HepG2 (cell line): ENCODE data around the gene TGFBRAP1. TPM values are rescaled to one million over a fixed set of nuclear protein-coding genes. Genes with fewer than 3 reads are reported as not detected.

Experiments used
- BORCS8-MEF2B ChIP-seq: sonication (generic); formaldehyde crosslinking; IDR thresholded peaks from 2 replicates; pipeline ENCODE4 v1.8.0; 2022; ENCODE audit warnings: mild to moderate bottlenecking, missing genetic modification reagents
- CSRNP1 ChIP-seq: sonication (generic); formaldehyde crosslinking; IDR thresholded peaks from 2 replicates; pipeline ENCODE4 v1.8.1; 2023; ENCODE audit warnings: mild to moderate bottlenecking, missing genetic modification reagents
- DRAP1 ChIP-seq: IDR thresholded peaks from 2 replicates; pipeline ENCODE4 v1.6.1; 2016; ENCODE audit warnings: missing genetic modification reagents, missing compliant biosample characterization
- FOSL1 ChIP-seq: sonication (generic); formaldehyde crosslinking; IDR thresholded peaks from 2 replicates; pipeline ENCODE4 v1.9.0; 2021; ENCODE audit warnings: missing genetic modification reagents, borderline replicate concordance
- GPBP1L1 ChIP-seq: sonication (generic); formaldehyde crosslinking; IDR thresholded peaks from 2 replicates; pipeline ENCODE4 v1.5.0; 2020; ENCODE audit warnings: mild to moderate bottlenecking, missing genetic modification reagents
- HIVEP1 ChIP-seq: sonication (generic); formaldehyde crosslinking; IDR thresholded peaks from 2 replicates; pipeline ENCODE4 v1.4.0; 2020; ENCODE audit warnings: mild to moderate bottlenecking, missing genetic modification reagents
- HNRNPK ChIP-seq: fragments of 200-400 bp; formaldehyde crosslinking; IDR thresholded peaks from 2 replicates; pipeline ENCODE4 v1.6.1; 2018; ENCODE audit warnings: low read length, low read depth, moderate library complexity, mild to moderate bottlenecking; ENCODE audit not compliant: poor library complexity, severe bottlenecking
- NFIB ChIP-seq: sonication (generic); formaldehyde crosslinking; IDR thresholded peaks from 2 replicates; pipeline ENCODE4 v1.9.0; 2021; ENCODE audit warnings: missing genetic modification reagents, mild to moderate bottlenecking, borderline replicate concordance
- NFIC ChIP-seq: IDR thresholded peaks from 2 replicates; pipeline ENCODE4 v1.6.1; 2012; ENCODE audit warnings: mild to moderate bottlenecking, low read length, inconsistent platforms
- PRDM10 ChIP-seq: sonication (generic); formaldehyde crosslinking; IDR thresholded peaks from 2 replicates; pipeline ENCODE4 v1.4.0; 2020; ENCODE audit warnings: low read depth, missing genetic modification reagents
- REXO4 ChIP-seq: sonication (generic); formaldehyde crosslinking; IDR thresholded peaks from 2 replicates; pipeline ENCODE4 v1.8.0; 2022; ENCODE audit warnings: missing genetic modification reagents, mild to moderate bottlenecking, borderline replicate concordance
- RFXAP ChIP-seq: sonication (generic); formaldehyde crosslinking; IDR thresholded peaks from 2 replicates; pipeline ENCODE4 v1.4.0; 2020; ENCODE audit warnings: missing genetic modification reagents, borderline replicate concordance
- SATB2 ChIP-seq: sonication (generic); formaldehyde crosslinking; IDR thresholded peaks from 2 replicates; pipeline ENCODE4 v1.5.0; 2020; ENCODE audit warnings: missing genetic modification reagents
- SMAD3 ChIP-seq: sonication (generic); formaldehyde crosslinking; IDR thresholded peaks from 2 replicates; pipeline ENCODE4 v1.4.0; 2020; ENCODE audit warnings: missing genetic modification reagents
- ZMYM4 ChIP-seq: sonication (generic); formaldehyde crosslinking; IDR thresholded peaks from 2 replicates; pipeline ENCODE4 v1.8.1; 2023; ENCODE audit warnings: mild to moderate bottlenecking, missing genetic modification reagents
- ZNF44 ChIP-seq: sonication (generic); formaldehyde crosslinking; IDR thresholded peaks from 2 replicates; pipeline ENCODE4 v1.5.1; 2020; ENCODE audit warnings: mild to moderate bottlenecking, missing genetic modification reagents
- ZNF484 ChIP-seq: sonication (generic); formaldehyde crosslinking; IDR thresholded peaks from 2 replicates; pipeline ENCODE4 v1.5.1; 2020; ENCODE audit warnings: mild to moderate bottlenecking, low read depth, missing genetic modification reagents, borderline replicate concordance
- ZNF639 ChIP-seq: conservative IDR thresholded peaks from 2 replicates; pipeline ENCODE4 v1.6.1; 2018; ENCODE audit warnings: missing genetic modification reagents
- ZNF75D ChIP-seq: sonication (generic); formaldehyde crosslinking; IDR thresholded peaks from 2 replicates; pipeline ENCODE4 v1.8.1; 2023; ENCODE audit warnings: missing genetic modification reagents, mild to moderate bottlenecking, borderline replicate concordance
- polyA plus RNA-seq, 8 experiments: library from polyadenylated mRNA; depleted of rRNA in 3 of 8; stranded (reverse) in 7 of 8; unstranded in 1 of 8; fragments of >200 nt; fragmentation: Illumina TruSeq in 4 of 8; extraction: Trizol in 4 of 8; gene quantifications; 2 replicates each; pipeline versions ENCODE4 v1.2.1 to v1.2.3, GENCODE V29; 2011 to 2016; ENCODE audit warnings: low read depth in 4 of 8, missing spikeins in 1 of 8, mixed read lengths in 1 of 8; ENCODE audit not compliant: insufficient read depth in 1 of 8
- total RNA-seq, 5 experiments: library from RNA; depleted of rRNA; stranded (reverse); fragments of >200 nt; fragmentation: Illumina TruSeq; extraction: Trizol; gene quantifications; 2 replicates each; pipeline ENCODE4 v1.2.3, GENCODE V29; 2016; ENCODE audit warnings: low read depth in 1 of 5

Gene TGFBRAP1
- total and polyA plus RNA-seq, 2 of the 13 experiments (the other 11 are each of a cell fraction or from before 2014, with no cell fraction given): 12.7 to 22.9 TPM

- no peak for TF ChIP-seq PRDM10
- TF ChIP-seq GPBP1L1 (CRISPR knock-in tag): no peak
- peak; percentile 97 for TF ChIP-seq SATB2 (CRISPR knock-in tag)
- peak; percentile 94 for TF ChIP-seq CSRNP1 (CRISPR knock-in tag)
- TF ChIP-seq DRAP1 (CRISPR knock-in tag): no peak
- TF ChIP-seq HNRNPK: peak; percentile 11
- peak; percentile 87; the same call in 1 of the 2 replicates for TF ChIP-seq ZNF75D
- TF ChIP-seq NFIC: peak; percentile 18; the same call in 1 of the 2 replicates
- TF ChIP-seq BORCS8-MEF2B (CRISPR knock-in tag): peak; percentile 46; the same call in 1 of the 2 replicates
- peak; percentile 92; the same call in 1 of the 2 replicates for TF ChIP-seq ZNF44 (CRISPR knock-in tag)
- TF ChIP-seq NFIB (CRISPR knock-in tag): peak; percentile 72; the same call in 1 of the 2 replicates
- peak; percentile 71; the same call in 1 of the 2 replicates for TF ChIP-seq HIVEP1
- TF ChIP-seq RFXAP (CRISPR knock-in tag): 0 out of 2 replicates have a peak, but pooled peaks have one; percentile 57
- TF ChIP-seq SMAD3 (CRISPR knock-in tag): 0 out of 2 replicates have a peak, but pooled peaks have one; percentile 35
- TF ChIP-seq ZNF639: 0 out of 2 replicates have a peak, but pooled peaks have one; percentile 21
- peak; percentile 78 for TF ChIP-seq ZMYM4 (CRISPR knock-in tag)
- no peak for TF ChIP-seq ZNF484 (CRISPR knock-in tag)
- peak; percentile 51; the same call in 1 of the 2 replicates for TF ChIP-seq FOSL1 (CRISPR knock-in tag)
- 0 out of 2 replicates have a peak, but pooled peaks have one; percentile 77 for TF ChIP-seq REXO4 (CRISPR knock-in tag)
These were observed at the start of gene TGFBRAP1 (continued) for GRCh38 chr2:105329561-105330495.
